C4-2B (cell line): ENCODE measurements around the gene ITGAD.

Experiments used
- CTCF ChIP-seq: fragments of 450-650 bp; conservative IDR thresholded peaks from 2 replicates; pipeline ENCODE4 v1.5.1; 2017; ENCODE audit warnings: mild to moderate bottlenecking
- ZFX ChIP-seq: fragments of 450-650 bp; IDR thresholded peaks from 2 replicates; pipeline ENCODE4 v1.6.1; 2017

- TF ChIP-seq CTCF (no peak), ZFX (no peak)
Observed at GRCh38 chr16:31467151-31467773, 74.1 kb downstream of the ITGAD start.
